Anterior cingulate cortex (tissue), 58 donors: ENCODE measurements around the gene OSGIN1.
A peak's percentile ranks its signal among the peaks of the same experiment; 100 is the strongest.

Experiments used
- DNase-seq, 58 donors: peaks; one replicate each; lab custom pipeline; 2025; lab: John Stamatoyannopoulos, UW

Gene OSGIN1

DNA sequence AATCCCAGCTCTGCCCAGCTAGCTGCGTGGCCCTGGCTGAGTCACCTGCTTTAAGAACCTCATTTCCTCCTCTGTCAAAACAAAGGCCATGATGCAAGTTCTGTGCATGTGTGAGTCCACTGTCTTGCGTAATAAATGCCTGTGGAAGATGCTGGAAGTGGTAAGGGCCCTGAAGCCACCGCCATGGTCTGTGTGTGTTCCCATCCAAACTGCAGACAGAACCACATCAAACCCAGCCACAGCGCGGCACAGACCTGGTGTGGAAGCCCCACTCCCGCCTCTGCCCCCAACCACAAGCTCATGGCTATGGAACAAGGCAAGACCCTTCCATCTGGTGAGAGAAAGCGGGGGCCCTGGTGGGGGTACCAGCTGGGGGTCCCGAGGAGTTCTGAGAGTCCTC, 41.0 kb downstream of the OSGIN1 start:
- no peak for DNase-seq

DNA sequence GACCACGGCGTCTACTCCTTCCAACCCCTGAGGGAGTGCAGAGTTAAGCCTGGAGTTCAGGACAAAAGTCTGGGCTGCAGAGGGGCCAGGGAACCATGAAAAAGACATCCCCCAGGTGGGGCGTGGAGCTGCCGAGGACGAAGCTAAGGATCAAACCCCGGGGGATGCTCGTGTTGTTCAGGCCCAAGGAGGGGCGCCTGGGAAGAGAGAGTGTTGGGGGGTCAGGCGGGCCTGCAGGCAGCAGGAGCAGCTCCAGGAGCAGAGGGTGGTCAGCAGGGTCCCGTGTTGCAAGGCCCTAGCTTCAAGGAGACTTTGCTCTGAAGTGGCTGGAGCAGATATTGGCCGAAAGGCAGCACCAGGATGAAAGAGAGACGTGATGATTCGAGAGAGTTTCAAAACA, 41.7 kb downstream of the OSGIN1 start:
- no peak for DNase-seq

- DNase-seq: peak in 40 of 58 donors; percentile 4 to 80 (median 32)
Observed at GRCh38 chr16:83995754-83996153, 42.7 kb downstream of the OSGIN1 start.

DNA sequence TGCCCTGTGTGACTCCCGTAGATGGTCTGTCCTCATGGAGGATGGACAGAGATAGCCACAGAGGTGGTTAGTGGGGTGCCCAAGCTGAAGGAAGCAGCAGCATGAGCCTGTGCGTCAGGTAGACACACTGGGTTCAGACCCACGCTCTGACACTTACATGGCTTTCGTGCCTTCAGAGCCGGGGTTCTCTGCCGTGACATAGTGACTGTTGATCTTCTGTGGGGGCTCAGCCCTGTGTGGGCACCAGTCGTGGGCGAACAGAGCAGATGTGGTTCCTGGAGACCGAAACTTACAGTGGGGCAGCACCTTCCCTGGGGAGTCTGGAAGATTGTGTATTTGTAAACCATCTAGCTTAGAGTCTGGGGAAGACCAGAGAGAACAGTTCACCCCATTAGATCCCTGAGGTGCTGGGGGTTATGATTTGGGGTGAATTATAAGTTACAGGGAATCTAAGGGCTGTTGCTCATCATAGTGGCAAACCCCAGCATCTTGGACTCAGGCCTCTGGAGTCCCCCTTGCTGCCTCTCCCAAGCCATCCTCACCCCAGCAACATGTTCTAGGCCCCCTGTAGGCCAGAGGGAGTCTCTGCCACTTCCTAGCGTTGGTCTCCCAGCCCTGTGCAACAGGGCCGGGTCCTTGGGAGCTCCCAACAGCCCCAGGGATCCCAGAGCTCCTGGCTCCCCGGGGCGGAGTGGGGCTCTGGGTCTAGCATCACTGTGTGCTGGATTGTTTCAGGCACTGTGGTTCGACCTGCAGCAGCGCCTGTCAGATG, 43.6 kb downstream of the OSGIN1 start:
- no peak for DNase-seq

- no peak for DNase-seq
Observed at GRCh38 chr16:83998091-83998490, 45.1 kb downstream of the OSGIN1 start.

DNA sequence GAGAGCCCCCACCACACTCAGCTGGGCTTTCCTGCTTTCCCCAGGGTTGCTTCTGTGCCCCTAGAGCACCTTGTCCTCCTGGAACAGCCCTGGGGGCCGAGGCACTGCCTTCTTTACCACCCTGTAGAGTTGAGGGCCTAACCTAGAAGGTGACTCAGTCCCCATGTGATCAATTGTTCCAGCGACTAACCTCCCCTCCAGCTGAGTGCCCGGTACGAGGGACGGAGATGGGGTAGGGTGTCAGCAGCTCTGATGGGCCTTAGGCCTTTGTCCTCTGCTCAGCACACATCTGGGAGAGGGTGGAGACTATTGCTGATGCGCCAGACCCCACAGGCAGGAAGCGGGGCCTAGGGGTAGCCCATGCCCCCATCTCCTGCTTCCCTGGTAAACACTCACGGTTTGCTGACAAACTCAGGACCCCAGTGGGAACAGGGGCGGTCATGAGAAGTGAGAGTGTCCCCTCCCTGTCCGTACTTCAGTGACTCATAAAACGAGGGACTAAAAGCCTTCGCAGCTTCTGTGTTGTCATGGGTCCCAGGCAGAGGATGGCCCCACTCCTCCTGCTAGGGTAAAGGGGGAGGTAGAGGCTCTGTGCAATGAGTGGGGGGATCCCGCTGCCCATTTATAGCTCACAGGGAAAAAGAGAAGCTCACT, 48.1 kb downstream of the OSGIN1 start:
- no peak for DNase-seq

DNA sequence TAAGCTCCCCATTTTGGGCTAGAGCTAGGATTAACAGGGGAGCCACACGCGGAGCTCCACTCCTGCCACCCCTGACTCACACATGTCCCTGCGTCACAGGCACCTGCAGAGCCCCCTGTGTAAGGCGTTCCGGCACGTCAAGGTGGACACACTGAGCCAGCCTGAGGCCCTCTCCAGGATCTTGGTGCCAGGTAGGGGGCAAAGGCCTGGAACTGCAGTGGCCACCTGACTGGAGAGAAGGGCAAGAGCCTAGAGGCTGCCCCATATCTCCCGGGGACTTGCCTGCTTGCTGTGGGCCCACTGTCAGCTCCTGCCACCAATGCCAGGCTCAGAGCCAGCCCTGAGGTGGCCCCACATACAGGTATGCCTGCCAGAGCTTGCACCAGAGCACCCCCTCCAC, 48.7 kb downstream of the OSGIN1 start:
- DNase-seq: no peak

GRCh38 chr16:84003038-84003437, 50.0 kb downstream of the OSGIN1 start:
- no peak for DNase-seq

GRCh38 chr16:84004442-84004841, 51.4 kb downstream of the OSGIN1 start:
- no peak for DNase-seq

DNA sequence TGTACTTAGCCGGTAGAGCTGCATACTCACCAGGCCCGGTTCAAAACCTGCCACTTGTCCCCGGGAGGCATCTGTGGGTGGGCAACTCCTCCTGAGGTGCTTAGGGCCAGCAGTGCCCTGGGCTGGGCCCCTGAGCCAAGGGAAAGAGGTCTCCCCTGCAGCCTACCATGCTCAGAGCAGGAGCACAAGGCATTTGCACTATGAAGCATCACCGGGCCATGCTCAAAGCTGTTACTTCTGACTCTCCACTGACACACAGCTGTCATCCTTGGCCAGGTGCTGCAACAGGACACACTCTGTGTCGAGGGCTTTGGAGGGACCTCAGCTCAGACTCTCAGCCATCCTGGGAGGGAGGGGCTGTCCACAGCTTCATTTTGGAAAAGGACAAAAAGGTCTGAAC, 52.4 kb downstream of the OSGIN1 start:
- no peak for DNase-seq

- DNase-seq: no peak
Observed at GRCh38 chr16:84007520-84007919, 54.5 kb downstream of the OSGIN1 start.

GRCh38 chr16:84007965-84008364, 54.9 kb downstream of the OSGIN1 start:
- no peak for DNase-seq

GRCh38 chr16:84009282-84009681, 56.2 kb downstream of the OSGIN1 start:
- no peak for DNase-seq

- peak in 10 of 58 donors; percentile 14 to 58 (median 32) for DNase-seq
Observed at GRCh38 chr16:84013787-84014569, 60.9 kb downstream of the OSGIN1 start.

GRCh38 chr16:84014570-84015327, 61.7 kb downstream of the OSGIN1 start:
- DNase-seq: no peak

DNA sequence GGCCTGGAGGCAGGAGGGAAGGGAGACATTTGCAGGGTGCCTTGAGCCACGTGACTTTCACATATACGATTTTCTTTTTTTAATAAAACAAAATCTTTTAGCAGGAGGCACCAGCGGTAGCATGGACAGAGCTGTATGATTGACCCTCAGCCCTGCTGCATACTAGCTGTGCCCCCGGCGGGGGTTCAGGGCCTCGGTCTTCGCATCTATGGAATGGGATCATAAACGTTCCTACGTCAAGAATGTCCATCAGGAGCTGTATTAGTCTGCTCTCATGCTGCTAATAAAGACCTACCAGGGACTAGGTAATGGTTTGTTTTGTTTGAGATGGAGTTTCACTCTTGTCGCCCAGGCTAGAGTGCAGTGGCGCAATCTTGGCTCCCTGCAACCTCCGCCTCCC, 62.4 kb downstream of the OSGIN1 start:
- DNase-seq: no peak
